Duodenal mucosa (tissue), 2 donors: ENCODE results near the gene TP73.
A peak's percentile ranks its signal among the peaks of the same experiment; 100 is the strongest.

Source experiments
- H3K27ac ChIP-seq: one replicate; pipeline ENCODE4 v1.7.0; 2013; ENCODE audit warnings: low read depth, low read length
- H3K27me3 ChIP-seq, 2 donors: one replicate each; pipeline ENCODE4 v1.7.0; 2013; ENCODE audit warnings: low read length in 2 of 2, control low read depth in 1 of 2; ENCODE audit not compliant: insufficient read depth in 2 of 2, control insufficient read depth in 1 of 2
- H3K36me3 ChIP-seq, 2 donors: one replicate each; pipeline ENCODE4 v1.7.0; 2013; ENCODE audit warnings: low read length in 2 of 2, control low read depth in 1 of 2; ENCODE audit not compliant: insufficient read depth in 2 of 2, control insufficient read depth in 1 of 2
- H3K4me1 ChIP-seq, 2 donors: one replicate each; pipeline ENCODE4 v1.7.0; 2013; ENCODE audit warnings: low read length in 2 of 2, control low read depth in 1 of 2; ENCODE audit not compliant: insufficient read depth in 2 of 2, control insufficient read depth in 1 of 2
- H3K4me3 ChIP-seq, 2 donors: one replicate each; pipeline ENCODE4 v1.7.0; 2013; ENCODE audit warnings: low read length in 2 of 2, low read depth in 1 of 2
- H3K9ac ChIP-seq, 2 donors: one replicate each; pipeline ENCODE4 v1.7.0; 2013; ENCODE audit warnings: low read length in 2 of 2, low read depth in 1 of 2
- H3K9me3 ChIP-seq, 2 donors: one replicate each; pipeline ENCODE4 v1.7.0; 2013; ENCODE audit warnings: low read length in 2 of 2, control low read depth in 1 of 2; ENCODE audit not compliant: control insufficient read depth in 1 of 2

The TP73 gene

GRCh38 chr1:3652548-3653285, 401 bp downstream of the TP73 start:
- H3K36me3 ChIP-seq, result no peaks in the 10 kb centered on the region
- peak overlapping the region; percentile 29 to 32 for H3K4me3 ChIP-seq
- peaks cover 44 to 62% of the 10 kb centered on the region in 2 donors for H3K27me3 ChIP-seq
- no peak overlapping the region for H3K27ac ChIP-seq
- peaks cover 13 to 14% of the 10 kb centered on the region in 2 donors for H3K4me1 ChIP-seq
- H3K9me3 ChIP-seq, result no peaks in the 10 kb centered on the region
- H3K9ac ChIP-seq, result no peak overlapping the region

- Histone ChIP-seq H3K27ac (no peak overlapping the region), H3K4me1 (peaks cover 10 to 14% of the 10 kb centered on the region in 2 donors), H3K4me3 (no peak overlapping the region), H3K27me3 (peaks cover 44 to 62% of the 10 kb centered on the region in 2 donors), H3K36me3 (no peaks in the 10 kb centered on the region), H3K9me3 (no peaks in the 10 kb centered on the region), H3K9ac (no peak overlapping the region)
Measured at GRCh38 chr1:3653286-3653618, 936 bp downstream of the TP73 start.

GRCh38 chr1:3654549-3655281, 2.4 kb downstream of the TP73 start:
- peaks cover 44 to 62% of the 10 kb centered on the region in 2 donors for H3K27me3 ChIP-seq
- no peak overlapping the region for H3K9ac ChIP-seq
- no peak overlapping the region for H3K27ac ChIP-seq
- no peaks in the 10 kb centered on the region for H3K36me3 ChIP-seq
- peaks cover 0 to 3% of the 10 kb centered on the region in 2 donors for H3K4me1 ChIP-seq
- H3K4me3 ChIP-seq, result no peak overlapping the region
- no peaks in the 10 kb centered on the region for H3K9me3 ChIP-seq

GRCh38 chr1:3656450-3657095, 4.3 kb downstream of the TP73 start:
- Histone ChIP-seq H3K4me3 (no peak overlapping the region), H3K9me3 (no peaks in the 10 kb centered on the region), H3K36me3 (no peaks in the 10 kb centered on the region), H3K4me1 (peaks cover 0 to 1% of the 10 kb centered on the region in 2 donors), H3K9ac (no peak overlapping the region), H3K27ac (no peak overlapping the region), H3K27me3 (peaks cover 36 to 50% of the 10 kb centered on the region in 2 donors)

- Histone ChIP-seq H3K27ac (no peak overlapping the region), H3K9me3 (no peaks in the 10 kb centered on the region), H3K27me3 (peaks cover 31 to 46% of the 10 kb centered on the region in 2 donors), H3K9ac (no peak overlapping the region), H3K36me3 (no peaks in the 10 kb centered on the region), H3K4me1 (no peaks in the 10 kb centered on the region), H3K4me3 (no peak overlapping the region)
Measured at GRCh38 chr1:3657096-3657475, 4.8 kb downstream of the TP73 start.

- H3K4me1 ChIP-seq, result no peaks in the 10 kb centered on the region
- H3K9ac ChIP-seq, result no peak overlapping the region
- H3K27ac ChIP-seq, result no peak overlapping the region
- H3K27me3 ChIP-seq, result peaks cover 28 to 44% of the 10 kb centered on the region in 2 donors
- H3K9me3 ChIP-seq, result no peaks in the 10 kb centered on the region
- no peaks in the 10 kb centered on the region for H3K36me3 ChIP-seq
- no peak overlapping the region for H3K4me3 ChIP-seq
Measured at GRCh38 chr1:3657578-3658230, 5.4 kb downstream of the TP73 start.

GRCh38 chr1:3658231-3658615, 5.9 kb downstream of the TP73 start:
- peaks cover 23 to 39% of the 10 kb centered on the region in 2 donors for H3K27me3 ChIP-seq

GRCh38 chr1:3659093-3659492, 6.8 kb downstream of the TP73 start:
- Histone ChIP-seq H3K36me3 (no peaks in the 10 kb centered on the region), H3K9ac (no peak overlapping the region), H3K27me3 (peaks cover 20 to 30% of the 10 kb centered on the region in 2 donors), H3K4me1 (no peaks in the 10 kb centered on the region), H3K9me3 (no peaks in the 10 kb centered on the region), H3K4me3 (no peak overlapping the region), H3K27ac (no peak overlapping the region)

More at GRCh38 chr1:3658231-3658615, 5.9 kb downstream of the TP73 start:
- H3K9me3 ChIP-seq, result no peaks in the 10 kb centered on the region
- no peak overlapping the region for H3K4me3 ChIP-seq
- H3K4me1 ChIP-seq, result no peaks in the 10 kb centered on the region
- no peak overlapping the region for H3K9ac ChIP-seq
- no peak overlapping the region for H3K27ac ChIP-seq
- no peaks in the 10 kb centered on the region for H3K36me3 ChIP-seq

GRCh38 chr1:3660704-3661103, 8.4 kb downstream of the TP73 start:
- no peak overlapping the region for H3K9ac ChIP-seq
- H3K9me3 ChIP-seq, result no peaks in the 10 kb centered on the region
- H3K27ac ChIP-seq, result no peak overlapping the region
- peaks cover 15 to 17% of the 10 kb centered on the region in 2 donors for H3K27me3 ChIP-seq
- H3K4me3 ChIP-seq, result no peak overlapping the region
- no peaks in the 10 kb centered on the region for H3K36me3 ChIP-seq
- no peaks in the 10 kb centered on the region for H3K4me1 ChIP-seq

- no peaks in the 10 kb centered on the region for H3K9me3 ChIP-seq
- H3K4me1 ChIP-seq, result peaks cover 0 to 6% of the 10 kb centered on the region in 2 donors
- H3K27ac ChIP-seq, result no peak overlapping the region
- no peak overlapping the region for H3K4me3 ChIP-seq
- peaks cover 9 to 20% of the 10 kb centered on the region in 2 donors for H3K27me3 ChIP-seq
- no peaks in the 10 kb centered on the region for H3K36me3 ChIP-seq
- H3K9ac ChIP-seq, result no peak overlapping the region
Measured at GRCh38 chr1:3661631-3662030, 9.3 kb downstream of the TP73 start.
